ENCODE measurements around the gene SFMBT2.

The SFMBT2 gene

DNA sequence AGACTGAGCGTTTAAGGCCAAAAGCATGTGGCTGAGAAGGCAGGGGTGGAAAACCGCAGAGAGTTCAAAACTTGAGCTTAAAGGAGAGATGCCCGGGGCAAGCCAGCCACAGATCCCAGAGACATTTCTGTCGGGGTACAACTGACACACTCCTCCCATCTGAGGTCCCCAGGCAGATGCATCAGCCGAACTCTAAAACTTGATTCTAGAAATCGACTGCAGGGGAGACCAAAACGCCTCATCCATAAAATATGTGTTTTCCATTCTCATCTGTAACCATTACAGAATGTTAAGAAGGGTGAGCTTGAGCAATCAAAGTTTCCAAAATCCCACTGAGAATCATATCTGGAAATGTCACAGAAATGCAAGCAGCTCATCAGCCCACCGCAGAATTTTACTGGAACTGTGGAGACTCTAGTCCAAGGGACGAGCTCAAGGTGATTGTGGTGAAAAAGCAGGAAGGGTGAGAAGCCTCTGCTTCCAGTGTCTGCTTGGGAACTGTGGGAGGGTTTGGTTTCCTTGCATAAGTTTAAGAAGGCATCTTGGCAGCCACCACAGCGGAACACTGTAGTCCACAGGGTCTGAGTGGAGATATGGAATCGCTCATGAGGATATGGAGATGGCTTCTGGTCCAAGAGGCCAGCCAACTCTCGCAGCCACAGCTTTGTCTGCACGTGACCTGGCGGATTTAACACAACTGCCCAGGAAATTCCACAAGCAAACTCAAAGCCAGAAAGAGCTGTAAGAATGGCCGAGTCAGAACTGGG lies 249.2 kb downstream of the SFMBT2 start:
- in situ Hi-C loops (cut with HindIII; ENCODE audit: low sequenced_read_pairs): no loop called here

DNA sequence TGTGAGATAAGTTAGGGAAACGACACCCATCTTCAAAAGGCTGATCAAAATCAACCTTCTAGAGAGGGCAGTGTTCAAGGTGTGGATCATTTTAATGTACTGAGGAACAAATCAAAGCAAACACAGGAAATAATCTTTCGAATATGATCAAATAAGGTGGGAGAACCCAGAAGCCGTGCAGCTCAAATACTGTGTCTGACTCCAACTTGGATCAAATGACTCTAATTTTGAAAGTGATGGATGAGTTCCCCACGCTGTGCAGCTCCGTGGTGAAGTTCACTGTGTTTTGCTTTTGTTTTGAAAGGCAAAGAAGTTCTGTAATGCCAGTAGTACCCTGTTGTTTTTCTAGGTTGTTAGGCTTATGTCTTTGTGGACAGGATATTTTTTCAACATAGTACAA lies 250.9 kb downstream of the SFMBT2 start:
- in situ Hi-C loops (cut with HindIII; ENCODE audit: low sequenced_read_pairs): no loop called here

DNA sequence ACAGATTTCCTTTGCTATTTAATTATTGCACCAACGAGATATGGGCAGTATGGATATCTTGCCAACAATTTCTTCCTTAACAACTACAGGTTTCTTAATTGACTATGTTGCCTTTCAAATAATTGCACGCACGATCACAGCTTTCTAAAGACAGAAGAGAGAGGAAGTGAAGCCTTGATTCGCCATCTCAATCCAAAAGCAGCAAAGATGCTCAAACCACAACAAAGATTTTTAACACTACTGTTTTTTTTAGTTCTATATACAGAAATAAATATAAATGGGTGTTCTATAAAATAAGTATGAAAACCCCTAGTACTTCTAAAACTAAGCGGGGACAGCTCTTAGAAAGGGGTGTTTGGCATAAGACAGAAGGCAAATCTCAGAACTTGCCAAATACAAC lies 251.3 kb downstream of the SFMBT2 start:
- in situ Hi-C loops (cut with HindIII; ENCODE audit: low sequenced_read_pairs): no loop called here

DNA sequence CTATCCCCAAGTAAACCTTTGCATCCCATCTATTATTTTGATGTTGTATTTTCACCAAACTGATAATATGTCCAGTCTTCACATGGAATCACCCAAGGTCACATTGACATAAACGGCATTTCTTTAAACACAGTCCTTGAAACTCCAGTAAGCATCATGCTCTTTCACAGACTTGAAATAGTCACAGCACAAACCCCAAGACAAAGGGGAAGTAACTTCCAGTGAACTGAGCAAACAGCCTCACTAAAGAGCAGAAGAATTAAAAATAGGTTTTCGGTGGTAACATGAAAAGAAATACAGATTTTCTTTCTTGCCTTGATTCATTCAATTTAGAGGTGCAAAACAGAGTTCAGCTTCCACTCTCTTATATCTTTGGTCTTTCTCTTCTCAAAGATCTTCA lies 253.7 kb downstream of the SFMBT2 start:
- in situ Hi-C loops (cut with HindIII; ENCODE audit: low sequenced_read_pairs): no loop called here

DNA sequence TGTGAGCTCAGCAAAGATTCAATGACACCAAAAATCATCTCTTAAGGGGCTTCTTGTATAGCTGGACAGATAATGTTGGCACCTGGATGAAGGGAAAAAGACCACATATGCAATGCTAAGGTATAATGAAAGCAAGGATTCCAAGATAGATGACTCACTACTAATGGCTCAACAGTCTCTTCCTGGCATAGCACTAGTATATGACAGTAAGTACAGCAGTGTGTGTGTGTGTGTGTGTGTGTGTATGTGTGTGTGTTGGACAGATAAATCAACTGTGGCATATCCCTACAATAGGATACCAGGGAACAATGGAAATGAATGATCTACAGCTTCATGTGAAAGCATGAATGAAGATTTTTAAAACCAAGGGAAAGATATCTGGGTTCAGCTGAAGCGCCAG lies 257.1 kb downstream of the SFMBT2 start:
- in situ Hi-C loops (cut with HindIII; ENCODE audit: low sequenced_read_pairs): no loop called here

DNA sequence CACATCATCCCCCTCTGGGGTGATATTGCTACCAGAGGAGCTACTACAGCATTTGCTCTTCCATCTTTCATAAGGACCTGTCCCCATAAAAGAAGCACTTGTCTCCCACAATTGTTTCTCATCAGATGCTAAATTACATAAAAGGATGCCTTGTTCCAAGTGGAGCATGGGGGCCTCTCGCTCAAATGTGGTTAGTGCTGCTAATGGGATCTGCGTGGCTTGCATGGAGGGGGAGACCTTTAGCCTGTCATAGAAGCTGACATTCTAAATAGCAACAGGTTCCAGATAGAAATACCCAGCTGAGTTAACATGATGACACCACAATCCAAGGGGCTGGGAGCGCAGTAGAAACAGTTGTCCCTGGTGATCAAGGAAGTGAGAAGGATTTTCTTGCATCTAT lies 257.9 kb downstream of the SFMBT2 start:
- in situ Hi-C loops (cut with HindIII; ENCODE audit: low sequenced_read_pairs): no loop called here

DNA sequence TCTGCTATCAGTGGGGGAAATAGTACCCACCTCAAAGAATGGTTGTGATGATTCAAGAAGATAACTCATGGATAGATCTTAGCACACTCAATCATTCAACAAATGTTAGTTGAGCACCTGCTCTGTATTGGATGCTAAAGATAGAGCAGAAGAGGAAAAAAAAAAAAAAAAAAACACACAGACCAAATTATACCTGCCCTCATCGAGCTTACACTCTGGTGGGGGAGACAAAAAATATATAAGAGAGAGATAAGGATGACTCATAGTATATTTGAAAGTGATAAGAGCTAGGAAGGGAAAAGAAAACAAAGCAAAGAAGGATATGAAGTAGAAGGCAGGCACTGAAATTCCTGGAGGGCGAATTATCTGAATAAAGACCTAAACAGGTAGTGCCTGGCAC lies 258.5 kb downstream of the SFMBT2 start:
- in situ Hi-C loops (cut with HindIII; ENCODE audit: low sequenced_read_pairs): no loop called here

DNA sequence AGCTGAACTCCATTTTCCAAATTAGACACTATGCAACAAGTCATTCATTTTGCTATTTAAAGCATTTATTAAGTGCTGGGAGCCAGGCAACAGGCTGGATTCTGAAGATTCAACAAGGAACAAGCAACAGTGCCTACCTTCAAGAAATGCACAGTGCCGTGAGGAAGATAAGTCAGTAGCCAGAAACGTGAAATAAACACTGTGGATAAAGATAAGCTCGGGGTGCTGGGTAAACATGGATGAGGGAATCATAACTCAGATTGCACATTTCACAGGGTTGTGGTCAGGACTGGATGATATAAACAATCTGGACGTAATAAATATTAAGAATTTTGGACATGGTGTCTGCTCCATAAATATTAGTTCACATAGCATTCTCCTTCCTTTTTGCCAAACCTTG lies 259.3 kb downstream of the SFMBT2 start:
- in situ Hi-C loops (cut with HindIII; ENCODE audit: low sequenced_read_pairs): no loop called here

DNA sequence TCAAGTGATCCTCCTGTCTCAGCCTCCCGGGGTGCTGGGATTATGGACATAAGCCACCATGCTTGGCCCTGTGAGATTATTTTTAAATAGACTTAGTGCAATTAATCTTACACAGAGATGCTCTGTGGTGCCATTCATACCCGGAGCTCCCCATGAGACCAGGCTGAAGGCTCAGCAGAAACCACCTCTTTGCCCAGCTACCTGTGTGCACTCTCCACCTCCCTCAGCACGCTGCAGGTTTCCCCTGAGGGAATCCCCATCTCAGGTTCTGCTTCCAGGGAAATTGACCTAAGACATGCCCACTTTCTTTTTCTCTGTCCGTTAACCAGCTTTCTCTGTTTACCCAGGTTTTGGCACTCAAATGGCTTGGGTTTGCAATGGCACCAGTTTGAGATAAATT lies 260.5 kb downstream of the SFMBT2 start:
- in situ Hi-C loops (cut with HindIII; ENCODE audit: low sequenced_read_pairs): no loop called here

DNA sequence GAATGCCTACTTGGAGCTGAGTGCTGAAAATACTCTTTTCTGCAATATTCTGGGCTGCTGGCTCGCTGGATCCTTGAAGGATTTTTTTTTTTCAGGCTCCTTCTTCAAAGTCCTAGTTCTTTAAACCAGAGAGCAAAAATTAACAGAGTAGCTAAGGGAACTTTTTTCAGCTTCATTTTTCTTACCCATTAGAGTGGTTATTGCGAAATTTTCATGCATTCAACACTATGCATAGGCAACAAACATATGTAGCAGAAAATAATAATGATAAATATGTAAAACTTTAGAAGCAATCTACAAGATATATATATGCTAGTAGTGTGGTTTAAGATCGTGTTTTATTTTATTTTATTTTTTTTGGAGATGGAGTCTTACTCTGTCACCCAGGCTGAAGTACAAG lies 264.6 kb downstream of the SFMBT2 start:
- in situ Hi-C loops (cut with HindIII; ENCODE audit: low sequenced_read_pairs): no loop called here

DNA sequence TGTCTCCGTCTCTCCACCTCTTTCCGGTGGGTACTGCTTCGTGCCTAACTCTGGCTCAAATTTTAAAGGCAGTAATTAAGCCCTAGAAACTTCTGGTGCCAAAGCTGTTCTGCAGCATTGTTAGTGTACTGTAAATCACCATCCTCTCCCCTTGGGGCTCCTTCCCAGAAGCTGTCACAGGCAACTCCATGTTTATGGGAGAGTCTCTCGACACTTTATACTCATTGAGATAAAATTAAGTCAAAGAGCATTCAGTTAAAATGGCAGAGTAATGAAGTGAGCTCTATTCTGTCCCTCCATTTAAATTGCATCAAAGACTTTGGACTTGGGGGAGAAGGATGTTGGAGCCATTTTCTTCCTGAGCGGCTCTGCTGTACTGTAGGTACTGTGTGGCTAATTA lies 274.8 kb downstream of the SFMBT2 start:
- in situ Hi-C loops (cut with HindIII; ENCODE audit: low sequenced_read_pairs): no loop called here

DNA sequence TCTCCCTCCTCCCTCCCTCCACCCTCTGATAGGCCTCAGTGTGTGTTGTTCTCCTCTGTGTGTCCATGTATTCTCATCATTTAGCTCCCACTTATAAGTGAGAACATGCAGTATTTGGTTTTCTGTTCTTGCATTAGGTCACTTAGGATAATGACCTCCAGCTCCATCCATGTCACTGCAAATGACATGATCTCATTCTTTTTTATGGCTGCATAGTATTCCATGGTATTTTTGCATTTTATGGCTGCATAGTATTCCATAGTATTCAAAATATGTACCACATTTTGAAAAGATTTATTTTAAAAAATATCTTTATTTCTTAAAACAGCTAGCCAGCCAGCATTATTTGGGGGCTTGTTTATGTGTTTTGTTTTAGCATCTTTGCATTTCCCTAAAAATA lies 275.6 kb downstream of the SFMBT2 start:
- in situ Hi-C loops (cut with HindIII; ENCODE audit: low sequenced_read_pairs): no loop called here

DNA sequence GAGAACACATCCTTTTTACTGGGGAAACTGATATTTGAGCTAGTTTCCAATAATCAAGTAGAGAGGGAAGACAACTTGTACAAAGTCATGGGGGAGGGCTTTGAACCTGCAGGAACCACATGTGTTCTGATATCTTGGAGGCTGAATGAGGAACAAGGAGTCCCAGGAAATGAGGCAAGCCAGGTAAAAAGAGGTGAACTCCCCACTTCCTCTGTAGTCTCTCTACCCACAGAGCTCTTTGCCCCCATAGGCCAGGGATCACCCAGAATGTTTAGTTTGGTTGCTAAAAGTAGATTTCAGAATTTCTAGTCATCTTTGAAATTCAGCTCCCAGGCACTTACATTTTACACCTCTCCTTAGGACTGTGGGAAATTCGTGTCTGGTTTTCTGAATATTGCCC lies 276.4 kb downstream of the SFMBT2 start:
- in situ Hi-C loops (cut with HindIII; ENCODE audit: low sequenced_read_pairs): no loop called here

DNA sequence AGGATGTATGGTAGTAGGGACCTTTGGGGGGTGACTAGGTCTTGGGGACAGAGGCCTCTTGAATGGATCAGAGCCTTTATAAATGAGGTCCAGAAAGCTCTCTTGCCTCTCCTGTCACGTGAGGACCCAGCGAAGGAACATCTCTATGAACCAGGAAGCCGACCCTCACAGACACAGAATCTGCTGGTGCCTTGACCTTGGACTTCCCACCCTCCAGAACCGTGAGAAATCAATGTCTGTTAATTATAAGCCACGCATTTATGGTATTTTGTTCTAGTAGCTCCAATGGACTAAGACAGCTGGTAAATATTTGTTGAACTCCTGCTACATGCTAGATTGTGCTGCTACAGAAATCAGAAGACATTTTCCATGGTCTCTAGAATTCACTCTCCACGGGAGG lies 276.9 kb downstream of the SFMBT2 start:
- in situ Hi-C loops (cut with HindIII; ENCODE audit: low sequenced_read_pairs): no loop called here

DNA sequence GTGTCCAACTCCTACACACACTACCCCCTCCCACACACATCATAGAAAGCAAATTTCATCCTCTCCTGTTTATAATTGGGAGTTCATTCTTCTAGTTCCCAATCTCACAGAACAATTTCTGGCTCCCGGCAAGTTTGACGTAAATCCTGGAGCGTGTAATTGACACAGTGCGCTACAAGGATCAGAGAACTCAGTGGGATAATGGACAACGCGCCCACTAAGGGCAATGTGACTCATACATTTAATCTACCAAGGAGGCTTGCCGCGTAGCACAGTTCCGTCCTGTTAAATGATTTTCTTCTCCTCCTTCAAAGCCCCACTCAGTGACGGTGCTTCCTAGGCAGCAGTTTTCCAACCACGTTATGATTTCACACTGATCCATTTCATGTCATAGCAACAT lies 277.6 kb downstream of the SFMBT2 start:
- in situ Hi-C loops (cut with HindIII; ENCODE audit: low sequenced_read_pairs): no loop called here

DNA sequence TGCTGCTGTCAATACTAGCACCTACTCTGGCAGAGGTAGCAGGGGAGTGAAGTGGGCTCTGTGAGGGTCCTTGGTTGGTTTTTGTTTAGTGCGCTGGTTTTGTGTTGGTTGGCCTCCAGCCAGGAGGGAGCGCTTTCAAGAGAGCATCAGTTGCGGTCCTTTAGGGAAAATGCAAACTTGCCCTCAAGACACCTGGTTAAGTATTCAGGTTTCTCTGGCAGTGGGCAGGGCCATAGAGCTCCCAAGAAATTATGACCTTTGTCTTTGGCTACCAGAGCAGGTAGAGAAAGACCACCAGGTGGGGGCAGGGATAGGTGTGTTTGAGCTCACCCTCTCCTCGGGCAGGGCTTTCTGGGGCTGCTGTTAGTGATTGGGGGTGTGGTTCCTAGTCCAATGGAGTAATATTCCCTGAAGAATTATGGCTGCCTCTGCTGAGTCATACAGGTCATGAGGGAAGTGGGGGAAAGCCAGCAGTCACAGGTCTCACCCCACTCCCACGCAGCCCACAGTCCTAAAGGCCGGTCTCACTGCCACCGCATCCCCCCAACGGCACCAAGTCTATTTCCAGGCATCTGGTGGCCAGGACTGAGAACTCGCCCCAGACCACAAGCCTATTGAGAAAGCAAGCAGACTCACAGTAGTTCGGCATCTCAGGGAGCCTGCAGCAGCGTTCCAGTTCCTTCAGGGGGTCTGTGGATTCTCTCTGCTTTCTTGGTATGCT lies 280.5 kb downstream of the SFMBT2 start:
- in situ Hi-C loops (cut with HindIII; ENCODE audit: low sequenced_read_pairs): no loop called here

DNA sequence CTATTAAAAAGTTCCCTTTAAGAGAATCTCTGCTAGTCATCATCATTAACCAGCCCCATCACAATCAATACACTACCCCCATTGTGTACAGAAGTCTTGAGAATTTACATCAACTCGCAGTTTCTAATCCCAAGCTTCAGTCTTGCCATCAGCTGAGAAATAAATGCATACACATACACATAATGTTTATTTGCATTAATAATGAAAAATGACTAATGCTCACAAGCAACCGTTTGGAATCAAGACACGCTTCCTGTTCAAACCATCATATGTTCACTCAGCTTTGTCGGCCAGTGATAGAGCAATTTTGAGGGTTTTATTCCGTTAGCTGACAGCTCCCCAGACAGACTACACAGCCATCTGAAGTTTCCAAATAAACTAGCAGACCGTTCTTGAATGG lies 287.1 kb downstream of the SFMBT2 start:
- in situ Hi-C loops (cut with HindIII; ENCODE audit: low sequenced_read_pairs): no loop called here

DNA sequence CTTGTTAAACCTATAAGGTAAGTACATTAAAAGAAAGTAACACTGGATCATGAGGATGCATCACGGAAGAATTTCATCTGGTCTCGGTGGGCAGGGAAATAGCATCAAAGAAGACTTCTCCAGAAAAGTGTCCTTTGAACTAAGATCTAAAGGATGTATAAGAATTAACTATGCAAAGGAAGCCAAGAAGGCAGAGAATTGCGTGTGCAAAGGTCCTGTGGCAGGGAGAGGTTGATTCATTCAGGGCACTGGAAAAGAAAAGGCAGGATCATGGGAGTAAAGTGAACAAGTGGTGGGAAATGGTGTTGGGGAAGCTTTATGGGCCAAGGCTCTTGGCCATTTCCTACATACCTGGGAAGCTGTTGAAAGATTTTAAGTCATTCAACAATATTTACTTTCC lies 288.3 kb downstream of the SFMBT2 start:
- in situ Hi-C loops (cut with HindIII; ENCODE audit: low sequenced_read_pairs): no loop called here

DNA sequence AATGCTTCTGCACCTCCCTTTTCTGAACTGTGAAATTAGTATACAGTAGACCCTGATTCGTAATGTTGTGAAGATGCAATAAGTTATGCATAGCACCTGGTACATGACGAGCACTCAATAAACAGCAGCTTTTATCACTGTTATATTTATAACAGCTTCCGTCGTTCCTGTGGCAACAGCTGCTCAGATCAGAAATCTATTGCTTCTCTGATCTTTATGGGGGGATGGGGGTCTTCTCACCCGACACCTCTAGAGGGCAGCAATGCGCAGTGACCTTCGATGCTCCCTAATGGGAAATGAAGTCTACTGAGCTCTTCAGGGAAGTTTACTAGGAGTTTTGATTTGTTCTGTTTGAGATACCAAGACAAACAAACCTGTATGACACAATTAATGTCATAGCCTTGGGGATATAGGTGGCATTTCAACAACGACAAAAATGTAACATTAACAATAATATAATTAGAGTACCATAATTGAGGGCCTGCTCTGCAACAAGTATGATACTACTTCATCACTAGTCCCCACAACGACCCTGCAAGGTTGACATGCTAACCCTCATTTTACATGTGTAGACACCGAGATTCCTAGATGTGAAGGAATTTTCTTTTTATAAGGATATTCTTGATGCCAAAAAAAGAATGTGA lies 289.6 kb downstream of the SFMBT2 start:
- in situ Hi-C loops (cut with HindIII; ENCODE audit: low sequenced_read_pairs): no loop called here

DNA sequence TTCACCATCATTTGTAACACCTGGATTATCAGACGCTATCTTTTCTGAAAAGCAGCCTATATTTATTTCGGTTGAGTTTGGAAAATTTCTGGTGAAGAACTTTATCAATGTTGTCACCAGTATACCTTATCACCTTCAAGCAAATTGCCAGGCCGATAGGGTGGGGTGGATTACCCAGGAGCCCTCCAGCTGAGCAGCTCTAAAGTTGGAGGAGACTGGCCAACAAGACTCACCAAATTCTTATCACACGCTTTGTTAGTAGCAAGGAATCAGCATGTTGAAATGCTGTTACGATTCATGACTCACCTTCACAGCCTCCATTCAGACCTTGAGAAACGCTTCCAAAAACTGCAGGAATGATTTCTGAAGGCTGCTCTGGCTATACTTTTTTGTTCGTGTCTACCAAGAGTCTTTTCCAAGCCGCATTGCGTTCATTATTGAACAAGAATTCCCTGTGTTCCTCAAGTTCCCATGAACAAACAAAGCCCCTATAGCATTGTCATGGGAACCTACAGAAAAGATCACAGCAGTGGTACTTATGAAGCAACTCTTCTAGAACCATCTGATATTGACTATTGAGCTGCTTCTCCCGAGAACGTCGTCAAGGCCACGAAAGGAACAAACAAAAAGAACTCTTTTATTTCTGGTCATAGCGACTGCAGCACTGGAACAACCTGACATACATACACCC lies 291.4 kb downstream of the SFMBT2 start:
- in situ Hi-C loops (cut with HindIII; ENCODE audit: low sequenced_read_pairs): no loop called here

DNA sequence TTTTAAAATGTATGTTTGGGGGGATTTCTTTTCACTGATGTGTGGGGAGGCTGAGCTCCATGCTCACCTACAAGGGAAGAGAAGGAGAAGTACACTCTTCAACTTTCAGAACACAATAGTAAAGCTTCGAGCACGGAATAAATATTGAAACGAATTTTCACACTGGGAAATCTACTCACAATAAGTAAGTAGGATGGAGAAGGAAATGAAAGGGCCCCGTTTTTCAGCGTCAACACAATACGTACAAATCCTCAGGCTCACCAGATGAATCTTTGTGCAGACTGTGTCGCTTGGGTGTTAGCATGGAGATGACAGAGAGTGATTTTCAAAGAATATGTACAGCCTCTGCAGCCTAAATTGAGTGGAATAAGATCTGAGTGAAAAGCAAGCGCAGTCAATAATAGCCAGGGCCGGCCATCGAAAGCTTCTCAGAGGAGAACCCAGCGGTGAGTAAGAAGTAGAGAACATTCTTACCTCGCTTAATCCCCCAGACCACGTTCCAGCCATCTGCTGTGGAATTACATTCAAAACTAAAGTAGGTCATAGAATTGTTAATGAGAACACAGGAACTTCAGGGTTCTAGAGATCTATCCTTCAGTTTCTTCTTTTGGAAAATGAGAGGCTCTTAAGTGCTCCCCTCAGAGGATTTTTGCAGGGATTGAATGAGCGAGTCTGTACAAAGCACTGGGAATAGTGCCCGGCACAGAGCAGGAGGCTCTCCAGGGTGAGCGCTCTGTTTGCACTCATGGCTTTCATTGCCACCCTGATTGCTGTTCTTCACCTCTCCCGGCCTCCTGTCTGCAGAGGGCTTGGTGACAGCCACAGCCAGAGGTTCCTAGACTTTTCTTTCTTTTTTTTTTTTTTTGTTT lies 292.8 kb downstream of the SFMBT2 start:
- in situ Hi-C loops (cut with HindIII; ENCODE audit: low sequenced_read_pairs): no loop called here

Measured in endothelial cell of hepatic sinusoid (primary cell).